GM19463 (cell line): ENCODE results near the gene MCC.
A peak's percentile ranks its signal among the peaks of the same experiment; 100 is the strongest.

Experiments
- ATAC-seq: cut with Tn5 transposase; IDR thresholded peaks from one replicate; pipeline ENCODE4 v1.9.1; 2021; ENCODE audit warnings: mild to moderate bottlenecking, moderate library complexity; ENCODE audit not compliant: unreplicated experiment

Gene MCC

DNA sequence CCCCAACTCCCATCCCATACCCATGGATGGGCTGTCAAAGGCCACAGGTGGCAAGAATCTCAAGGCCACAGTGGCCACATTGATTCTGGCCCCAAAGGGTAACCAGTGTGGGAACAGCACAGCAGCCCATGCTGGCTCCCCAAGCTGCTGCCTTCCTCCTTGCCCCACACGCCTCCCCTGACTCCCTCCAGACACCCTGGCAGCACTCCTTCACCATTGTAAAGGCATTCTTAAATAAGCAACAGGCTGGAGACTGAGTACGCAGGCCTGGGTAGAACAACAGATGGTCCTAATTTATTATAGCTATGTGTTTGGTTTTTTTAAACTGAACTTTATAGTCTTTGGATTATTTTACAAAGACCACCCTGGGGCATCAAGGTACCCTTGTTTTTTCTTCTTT lies 212.3 kb downstream of the MCC start:
- no peak for ATAC-seq

GRCh38 chr5:113274836-113275414 lies 213.3 kb downstream of the MCC start:
- ATAC-seq = no peak

GRCh38 chr5:113273948-113274347 lies 214.3 kb downstream of the MCC start:
- ATAC-seq = peak; percentile 56

DNA sequence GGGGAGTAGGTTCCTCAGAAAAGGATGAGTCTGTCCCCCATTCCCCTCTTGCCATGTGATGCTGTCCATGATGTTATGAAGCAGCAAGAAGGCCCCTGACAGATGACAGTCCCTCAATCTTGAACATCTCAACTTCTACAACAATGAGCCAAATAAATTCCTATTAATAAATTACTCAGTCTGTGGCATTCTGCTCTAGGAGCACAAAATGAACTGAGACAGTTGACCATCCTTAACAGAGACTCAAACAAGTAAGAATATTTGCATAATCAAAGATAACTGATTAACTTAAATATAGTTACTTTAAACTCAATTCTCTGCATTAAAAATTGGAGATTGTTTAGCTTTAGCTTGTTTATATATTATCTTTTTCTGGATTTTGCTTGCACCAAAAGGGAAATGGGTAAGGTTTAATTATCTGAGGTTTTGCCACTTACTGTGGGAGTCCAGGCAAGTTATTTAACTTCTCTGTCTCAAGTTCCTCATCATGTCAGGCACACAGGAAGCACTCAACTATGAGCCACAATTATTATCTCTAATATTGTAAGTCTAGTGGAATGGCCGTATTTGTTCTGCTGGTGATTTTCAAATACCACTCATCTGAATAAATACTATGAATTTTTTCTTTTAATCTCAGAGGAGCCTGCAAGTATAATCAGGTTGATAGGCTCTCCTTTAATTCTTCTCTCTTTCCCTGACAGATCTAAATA lies 216.4 kb downstream of the MCC start:
- no peak for ATAC-seq

DNA sequence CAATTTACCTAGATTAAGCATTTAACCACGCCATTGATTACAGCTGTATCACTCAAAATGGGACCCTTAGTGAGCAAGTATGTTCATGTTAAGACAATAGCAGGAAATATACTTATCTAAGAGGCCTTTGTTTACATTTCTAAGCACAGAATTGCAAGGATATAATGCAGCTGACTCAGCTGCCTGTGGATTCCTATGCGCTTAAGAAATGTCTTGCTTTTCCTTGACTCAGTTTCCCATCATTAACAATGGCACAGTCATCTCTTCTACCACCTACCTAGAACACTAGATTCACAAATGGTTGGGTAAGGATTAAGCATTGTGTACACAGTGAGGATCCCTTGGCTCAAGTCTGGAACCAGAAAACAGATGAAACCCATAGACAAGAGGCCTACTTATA lies 217.2 kb downstream of the MCC start:
- ATAC-seq = no peak

DNA sequence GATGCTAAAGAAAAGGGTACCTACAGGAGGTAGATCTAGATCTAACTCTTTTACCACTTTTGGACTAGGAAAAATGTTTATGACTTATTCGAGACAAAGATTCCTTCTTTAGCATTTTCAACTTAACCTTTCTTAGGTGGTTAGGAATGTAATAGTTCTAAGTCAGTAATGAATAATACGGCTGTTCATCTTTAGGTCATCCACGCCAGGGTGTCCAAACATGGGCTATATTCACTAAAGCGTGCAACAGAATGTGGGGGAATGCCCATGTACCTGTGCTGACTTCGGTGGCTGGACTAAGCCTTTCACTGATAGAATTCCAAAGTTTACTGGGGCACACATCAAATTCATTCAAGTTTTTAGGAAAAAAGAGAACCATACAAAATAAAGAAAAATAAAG lies 218.2 kb downstream of the MCC start:
- no peak for ATAC-seq

DNA sequence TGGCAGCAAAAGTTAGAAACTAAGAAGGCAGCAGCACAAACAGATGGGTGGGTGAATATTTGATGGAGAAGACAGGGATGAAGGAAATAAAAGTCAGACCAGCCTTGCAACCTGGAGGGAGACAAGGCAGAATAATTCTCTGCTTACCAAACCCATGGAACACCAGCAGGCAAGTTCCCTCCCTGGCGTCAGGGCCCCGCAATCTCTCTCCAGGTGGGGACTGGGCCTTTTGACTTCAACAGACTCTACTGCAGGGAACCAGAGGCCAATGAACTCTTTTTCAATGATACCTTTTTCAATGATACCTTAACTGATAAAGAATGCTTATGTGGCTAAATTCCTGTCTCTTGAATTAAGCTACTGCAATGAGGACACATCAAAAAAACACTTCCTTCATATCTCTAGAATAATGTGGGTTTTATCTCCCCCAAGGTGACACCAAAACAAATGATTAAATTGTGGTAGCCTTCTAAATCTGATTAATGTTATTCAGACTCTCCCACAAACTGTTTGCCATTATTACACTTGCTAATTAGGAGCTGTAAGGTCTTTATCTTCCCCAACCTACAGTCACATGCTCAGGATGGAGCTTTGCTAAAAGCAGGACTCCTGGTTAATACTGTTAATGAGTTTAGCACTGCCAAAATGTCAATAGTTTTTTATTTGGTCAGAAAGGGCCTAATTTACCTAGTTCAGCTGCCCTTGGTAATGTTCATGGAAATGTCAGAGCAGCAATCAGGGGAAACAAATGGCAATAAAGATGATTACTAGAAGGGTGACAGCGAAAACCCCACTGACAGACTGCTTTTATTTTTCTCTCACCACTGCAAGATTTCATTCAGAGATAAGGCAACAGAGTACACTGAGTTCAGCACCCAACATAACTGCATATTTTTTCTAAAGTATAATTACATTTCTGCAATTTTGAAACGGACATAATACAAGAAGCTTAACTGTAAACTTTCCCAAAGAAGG lies 218.9 kb downstream of the MCC start:
- ATAC-seq = no peak

GRCh38 chr5:113268232-113268631 lies 220.0 kb downstream of the MCC start:
- ATAC-seq = no peak

DNA sequence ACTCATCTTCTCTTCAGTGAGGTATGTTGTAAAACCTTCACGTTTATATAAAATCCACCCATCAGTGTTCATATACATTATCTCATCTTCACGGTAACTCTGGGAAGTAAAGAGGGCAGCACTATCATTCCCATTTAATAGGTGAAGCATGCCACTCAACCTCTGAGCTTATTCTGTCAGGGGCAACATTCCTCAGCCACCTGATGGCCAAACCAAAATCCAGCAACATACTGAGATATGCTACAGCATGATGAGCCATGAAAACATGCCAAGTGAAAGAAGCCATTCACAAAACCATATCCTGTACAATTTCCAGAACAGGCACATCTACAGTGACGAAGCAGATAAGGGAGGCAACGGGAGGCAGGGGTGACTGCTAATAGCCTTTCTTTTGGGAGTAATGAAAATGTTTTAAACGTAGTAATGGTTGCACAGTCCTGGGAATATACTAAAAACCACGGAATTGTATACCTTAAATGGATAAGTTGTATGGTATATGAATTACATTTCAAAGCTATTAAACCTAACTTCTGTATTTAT lies 220.8 kb downstream of the MCC start:
- ATAC-seq = no peak

- ATAC-seq = no peak
Measured at GRCh38 chr5:113266913-113267227, 221.4 kb downstream of the MCC start.

DNA sequence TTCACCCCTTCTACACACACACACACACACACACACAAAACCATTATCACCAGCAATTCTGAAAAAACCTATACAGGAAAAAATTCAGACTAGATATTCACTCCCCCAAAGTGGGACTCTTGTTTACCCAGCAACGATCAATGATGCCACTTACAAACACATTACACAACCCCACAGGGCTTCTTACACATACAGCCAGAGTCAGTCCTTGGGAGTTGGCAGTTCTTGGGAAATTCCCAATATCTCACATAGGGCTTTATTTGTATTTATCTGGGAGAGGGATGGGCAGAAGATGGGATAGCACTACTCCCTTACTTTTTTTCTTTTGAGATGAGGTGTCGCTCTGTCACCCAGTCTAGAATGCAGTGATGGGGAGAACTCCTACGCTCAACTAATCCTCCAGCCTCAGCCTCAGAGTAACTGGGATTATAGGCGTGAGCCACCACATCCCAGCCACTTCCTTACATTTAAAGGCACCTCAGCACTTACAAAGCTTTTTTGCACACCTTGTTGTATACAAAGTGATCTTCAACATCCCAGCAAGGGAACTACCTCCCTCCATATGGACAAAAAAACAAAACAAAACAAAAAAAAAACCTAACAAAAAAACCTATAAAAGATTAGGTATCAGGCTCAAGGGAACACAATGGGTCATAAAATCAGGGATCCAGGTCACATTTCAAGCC lies 221.9 kb downstream of the MCC start:
- ATAC-seq = no peak

DNA sequence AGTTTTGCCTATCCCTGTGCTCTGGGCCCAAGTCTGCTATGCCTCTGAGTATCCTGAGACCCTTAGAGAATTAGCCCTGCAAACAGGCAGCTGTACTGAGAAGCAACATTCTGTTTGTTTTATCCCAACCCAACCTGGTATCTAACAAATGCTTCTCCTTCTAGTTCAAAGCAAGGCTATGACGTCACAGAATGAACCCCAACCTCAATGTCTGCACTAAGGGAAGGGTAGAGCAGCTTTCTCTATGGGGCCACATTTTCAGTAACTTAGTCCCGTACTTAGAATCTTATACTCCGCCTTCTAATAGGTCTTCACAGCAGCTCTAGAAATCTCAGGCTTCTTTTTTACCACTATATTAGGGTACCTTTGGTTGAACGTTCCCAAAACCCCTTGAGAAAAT lies 223.1 kb downstream of the MCC start:
- no peak for ATAC-seq

DNA sequence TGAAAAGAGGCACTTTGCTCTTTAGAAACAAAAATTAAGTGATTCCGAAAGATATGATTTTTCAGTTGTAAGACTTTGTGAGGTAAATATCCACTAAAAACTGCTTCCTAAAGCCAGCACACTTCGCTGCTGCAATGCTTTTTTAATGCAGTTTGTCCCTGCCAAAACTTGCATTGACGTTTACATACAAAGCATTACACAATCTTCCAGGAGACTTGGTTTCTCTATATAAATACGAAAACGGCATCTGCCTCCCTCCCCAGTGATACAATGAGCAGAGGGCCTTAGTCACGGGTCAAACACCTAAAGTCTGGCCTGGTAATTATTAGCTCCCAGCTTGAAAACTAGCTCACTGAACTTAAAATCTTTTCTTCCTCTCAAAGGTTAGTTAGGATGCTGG lies 224.2 kb downstream of the MCC start:
- no peak for ATAC-seq

GRCh38 chr5:113263545-113263944 lies 224.7 kb downstream of the MCC start:
- ATAC-seq = no peak

- no peak for ATAC-seq
Measured at GRCh38 chr5:113262674-113263073, 225.6 kb downstream of the MCC start.

- ATAC-seq = no peak
Measured at GRCh38 chr5:113259034-113259433, 229.2 kb downstream of the MCC start.

GRCh38 chr5:113257545-113257944 lies 230.7 kb downstream of the MCC start:
- no peak for ATAC-seq

- ATAC-seq = no peak
Measured at GRCh38 chr5:113256671-113257452, 231.4 kb downstream of the MCC start.

DNA sequence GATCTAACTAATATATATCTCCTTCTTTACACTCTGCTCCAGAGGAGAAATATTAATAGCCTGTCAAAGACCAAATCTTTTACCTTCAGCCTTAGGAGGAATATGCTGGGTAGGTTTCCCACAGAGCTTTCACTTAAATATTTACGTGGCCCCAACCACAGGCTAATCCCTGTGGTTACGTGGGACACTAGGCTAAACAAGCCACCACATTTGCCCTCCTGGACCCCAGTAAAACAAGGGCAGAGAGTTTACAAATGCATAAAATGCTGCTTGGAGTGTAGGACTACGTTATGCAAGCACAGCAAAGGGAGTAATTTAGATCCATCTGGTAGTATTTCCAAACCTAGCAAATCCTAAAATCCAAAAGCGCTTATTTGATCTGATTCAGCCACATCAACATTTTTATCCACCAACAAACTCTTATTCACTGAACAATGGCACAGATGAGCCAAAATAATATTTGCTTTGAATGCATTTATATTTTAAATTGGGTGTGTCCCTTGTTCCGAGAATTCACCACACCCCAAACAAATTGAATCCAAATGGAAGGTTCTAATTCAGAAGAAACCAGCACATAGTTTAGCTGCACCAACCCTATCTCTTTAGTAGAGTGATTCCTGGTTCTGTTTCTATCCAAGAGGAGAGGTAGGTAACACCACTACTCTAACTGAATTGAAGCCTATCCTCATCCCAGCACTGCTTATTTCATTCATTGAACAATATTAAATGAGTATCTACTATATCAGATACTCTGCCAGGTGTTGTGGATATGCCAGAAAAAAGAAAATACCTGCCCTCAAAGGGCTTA lies 232.5 kb downstream of the MCC start:
- no peak for ATAC-seq
